Endometrium (tissue), 2 donors: ENCODE data around the gene ABCA4.
"Not testable (repeated sequence)": the region's sequence is repeated elsewhere in the genome, so short reads cannot be mapped to it uniquely, and the experiment has no call there.

Experiments used
- FAIRE-seq: peaks from 2 replicates; lab custom pipeline; 2012; peaks lifted over from hg19 to GRCh38; lab: Jason Lieb, UNC
- donor health status: control.
- donor health status: control.

The ABCA4 gene

DNA sequence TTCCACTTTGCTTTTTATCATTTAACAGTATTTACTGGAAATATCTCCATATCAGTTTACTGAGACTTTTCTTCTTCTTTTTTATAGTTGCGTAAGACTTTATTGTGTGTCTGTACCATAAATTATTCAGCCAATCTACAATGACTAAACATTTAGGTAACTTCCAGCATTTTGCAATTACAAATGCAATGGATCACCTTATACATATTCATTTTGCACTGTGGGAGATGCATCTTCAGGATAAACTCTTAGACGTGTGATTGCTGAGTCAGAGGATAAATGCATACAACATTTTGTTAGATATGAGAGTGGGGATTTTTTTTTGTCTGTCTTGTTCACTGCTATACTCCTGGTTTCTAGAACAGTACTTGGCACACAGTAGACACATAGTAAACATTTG lies 116.0 kb downstream of the ABCA4 start:
- FAIRE-seq: no peak

DNA sequence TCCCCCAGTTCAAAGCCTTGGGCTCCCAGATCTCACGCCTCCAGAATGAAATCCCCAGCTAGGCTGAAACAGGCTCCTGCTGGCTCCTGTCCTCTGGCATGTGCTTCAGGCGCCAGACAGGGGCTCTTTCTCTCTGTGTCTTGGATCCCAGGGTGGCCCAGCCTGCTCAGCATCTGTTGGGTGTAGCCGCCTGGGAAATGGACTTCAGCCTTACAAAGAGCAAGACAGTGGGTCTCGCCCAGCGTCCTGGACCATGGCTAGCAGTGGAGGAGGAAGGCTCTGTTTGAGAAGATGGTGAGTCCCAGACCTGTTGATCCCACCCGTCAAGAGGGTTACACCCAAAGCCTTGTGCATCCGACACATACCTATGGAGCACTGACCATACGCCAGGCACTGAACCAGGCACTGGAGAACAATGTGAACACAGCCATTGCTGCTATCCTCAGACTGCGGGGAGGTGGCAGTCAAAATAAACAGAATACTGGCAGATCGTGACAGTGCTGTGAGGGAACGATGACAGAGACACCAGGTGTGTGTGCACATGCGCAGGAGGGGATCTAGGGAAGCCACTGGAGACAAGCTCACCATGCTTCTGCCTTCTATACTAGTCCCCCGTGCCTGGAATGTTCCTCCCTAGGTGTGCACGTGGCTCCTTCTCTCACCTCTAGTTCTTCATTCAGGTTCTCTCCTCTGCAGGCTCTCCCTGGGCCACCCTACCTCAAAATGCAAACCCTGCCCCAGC lies 118.7 kb downstream of the ABCA4 start:
- no peak for FAIRE-seq

- no peak for FAIRE-seq
Observed at GRCh38 chr1:94001397-94002045, 119.4 kb downstream of the ABCA4 start.

- no peak for FAIRE-seq
Observed at GRCh38 chr1:94000510-94001282, 120.3 kb downstream of the ABCA4 start.

DNA sequence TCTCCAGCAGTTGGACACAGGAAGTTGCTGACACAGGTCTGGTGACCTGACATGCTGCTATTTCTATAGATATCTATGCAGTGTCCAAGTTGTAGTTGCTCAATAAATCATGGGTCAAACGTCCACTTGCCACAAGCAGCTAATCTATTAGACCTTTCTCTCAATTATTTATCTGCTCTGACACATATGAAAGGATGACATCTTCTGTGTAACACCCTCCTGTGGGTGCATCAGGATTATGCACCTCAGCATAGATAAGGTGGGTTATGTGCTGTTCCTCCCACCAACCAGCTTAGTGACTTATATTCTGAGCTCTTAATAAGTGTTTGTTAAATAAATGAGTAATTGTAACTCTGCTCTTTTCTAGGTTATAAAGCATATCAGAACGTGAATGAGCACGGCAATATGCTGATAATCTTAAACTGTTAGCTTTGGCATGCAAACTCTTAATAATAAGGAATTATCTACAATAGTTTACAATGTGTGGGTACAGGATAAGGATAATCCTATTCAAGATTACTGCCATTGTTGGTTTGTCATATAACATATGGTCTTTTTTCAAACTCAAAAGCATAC lies 121.0 kb downstream of the ABCA4 start:
- no peak for FAIRE-seq

DNA sequence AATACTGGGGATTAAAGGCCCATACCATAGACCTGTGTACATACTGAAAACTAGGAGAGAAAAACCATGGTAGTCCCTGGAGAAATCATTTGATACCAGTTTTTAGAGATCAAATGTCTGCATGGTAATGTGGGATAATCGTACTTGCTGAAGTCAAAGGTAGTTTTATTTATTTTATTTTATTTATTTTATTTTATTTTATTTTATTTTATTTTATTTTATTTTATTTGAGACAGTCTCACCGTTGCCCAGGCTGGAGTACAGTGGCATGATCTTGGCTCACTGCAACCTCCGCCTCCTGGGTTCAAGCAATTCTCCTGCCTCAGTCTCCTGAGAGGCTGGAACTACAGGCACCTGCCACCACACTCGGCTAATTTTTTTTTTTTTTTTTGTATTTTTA lies 122.4 kb downstream of the ABCA4 start:
- not testable (repeated sequence) for FAIRE-seq

GRCh38 chr1:93997756-93998155 lies 123.2 kb downstream of the ABCA4 start:
- FAIRE-seq: no peak

DNA sequence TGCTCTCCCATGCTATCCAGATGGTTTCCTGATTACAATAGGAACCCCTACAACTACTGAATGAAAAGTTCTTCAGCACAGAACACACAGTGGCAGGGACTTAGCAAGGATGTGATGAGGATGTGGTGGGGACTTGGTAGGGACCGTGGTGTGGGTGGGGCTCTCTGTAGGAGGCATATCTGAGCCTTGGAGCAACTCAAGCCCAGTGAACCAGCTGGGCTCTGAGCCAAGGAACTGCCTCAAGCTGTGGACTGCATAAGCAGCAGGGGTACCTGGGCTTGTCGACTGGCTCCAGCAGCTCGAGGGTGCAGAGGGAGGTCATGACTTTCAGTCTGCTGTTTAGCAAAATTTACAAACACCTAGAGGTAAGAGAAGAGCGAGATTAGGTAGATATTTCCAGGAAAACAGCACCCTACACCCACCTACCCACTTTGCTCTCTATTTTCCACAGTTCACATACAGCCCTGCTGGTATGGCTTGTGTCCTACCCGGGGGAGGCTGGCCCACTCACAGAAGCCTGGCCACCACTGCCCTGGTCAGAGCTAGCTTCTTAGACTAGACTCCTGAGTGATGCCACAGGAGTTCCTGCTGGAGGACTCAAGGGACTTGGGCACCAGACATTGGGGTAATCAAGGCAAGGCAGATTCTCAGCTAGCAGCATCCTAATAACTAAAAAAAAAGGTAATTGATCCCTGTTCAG lies 125.0 kb downstream of the ABCA4 start:
- FAIRE-seq: no peak

DNA sequence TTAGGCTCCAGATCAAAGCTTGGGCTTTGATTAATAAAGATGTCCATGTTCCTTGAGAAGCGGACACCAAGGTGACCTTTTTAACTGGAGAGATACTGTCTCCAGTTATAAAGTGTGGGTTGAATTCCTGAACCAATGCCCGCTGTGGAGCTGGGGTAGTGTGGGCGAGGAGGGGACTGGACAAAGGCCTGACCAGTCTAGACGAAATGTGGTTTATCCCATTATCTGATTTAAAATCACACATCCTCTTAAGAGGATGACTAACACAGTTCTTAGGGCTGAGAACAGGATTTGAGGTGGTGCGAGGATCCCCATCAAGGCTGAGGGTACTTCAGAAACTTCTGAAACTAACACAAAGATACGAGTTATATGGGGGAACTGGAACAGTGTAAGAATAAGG lies 127.2 kb downstream of the ABCA4 start:
- no peak for FAIRE-seq

- no peak for FAIRE-seq
Observed at GRCh38 chr1:93992954-93993353, 128.0 kb downstream of the ABCA4 start.

DNA sequence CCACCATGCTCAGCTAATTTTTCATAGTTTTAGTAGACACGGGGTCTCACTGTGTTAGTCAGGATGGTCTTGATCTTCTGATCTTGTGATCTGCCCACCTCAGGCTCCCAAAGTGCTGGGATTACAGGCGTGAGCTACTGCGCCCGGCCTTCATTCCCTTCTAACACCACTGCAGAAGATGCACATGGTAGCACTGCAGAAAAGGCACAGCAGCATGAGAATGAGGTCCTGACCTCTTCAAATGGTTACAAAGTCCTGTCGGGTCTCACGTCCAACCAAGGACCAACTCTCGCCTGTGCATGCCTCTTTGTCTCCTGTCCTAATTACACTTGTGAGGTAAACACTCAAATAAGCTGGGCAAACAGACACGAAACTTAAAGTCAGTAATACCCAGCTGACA lies 128.8 kb downstream of the ABCA4 start:
- FAIRE-seq: no peak

DNA sequence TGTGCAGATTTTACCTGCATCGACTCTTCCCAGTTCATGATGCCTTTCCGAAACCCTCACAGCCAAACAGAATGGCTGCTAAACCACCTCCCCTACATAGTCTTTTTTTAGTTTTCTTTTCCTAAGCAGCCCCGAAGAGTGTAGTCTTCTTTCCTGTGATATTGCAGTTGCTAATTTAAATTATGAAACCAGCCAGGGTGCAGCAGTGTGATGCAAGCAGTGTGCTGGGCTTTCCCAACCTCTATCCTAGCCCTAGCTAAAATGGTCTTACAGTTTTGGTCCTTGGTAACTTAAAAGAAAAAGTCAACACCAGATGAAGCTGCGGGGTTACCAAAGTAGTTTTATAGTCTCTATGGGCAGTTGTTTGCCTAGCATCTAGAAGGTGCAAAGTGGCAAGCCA lies 129.7 kb downstream of the ABCA4 start:
- FAIRE-seq: no peak

DNA sequence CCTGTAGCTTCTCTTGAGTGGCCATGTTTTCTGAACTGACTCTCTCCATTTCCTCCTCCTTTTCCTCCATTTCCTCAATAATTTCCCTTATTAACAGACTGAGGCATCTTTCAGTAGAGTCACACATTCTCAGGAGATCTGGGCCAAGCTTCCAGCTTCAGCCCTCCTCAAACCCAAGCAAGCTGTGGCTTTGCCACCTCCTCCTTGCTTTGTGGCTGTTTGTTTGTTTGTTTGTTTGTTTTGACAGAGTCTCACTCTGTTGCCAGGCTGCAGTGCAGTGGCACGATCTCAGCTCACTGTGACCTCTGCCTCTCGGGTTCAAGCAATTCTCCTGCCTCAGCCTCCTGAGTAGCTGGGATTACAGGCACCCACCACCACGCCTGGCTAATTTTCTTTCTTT lies 130.5 kb downstream of the ABCA4 start:
- FAIRE-seq: not testable (repeated sequence)

DNA sequence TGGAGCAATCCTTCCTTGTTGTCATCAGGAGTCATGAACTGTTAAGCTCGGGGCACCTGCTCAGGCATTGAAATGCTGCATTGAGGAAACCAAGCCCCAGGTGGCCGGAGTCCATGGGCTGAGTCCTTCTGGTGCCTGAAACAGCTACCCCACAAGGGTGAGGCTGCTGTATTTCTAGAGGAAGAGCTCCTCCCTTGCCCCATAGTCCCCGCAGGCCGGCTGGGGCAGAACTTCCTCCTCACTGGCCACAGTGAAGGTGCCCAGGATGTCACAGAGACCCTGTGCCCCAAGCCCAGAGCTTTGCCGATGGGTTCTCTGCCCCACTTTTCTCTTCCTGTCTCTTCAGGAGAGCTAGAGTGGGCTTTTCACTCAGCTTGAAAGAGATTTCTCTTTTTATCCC lies 130.9 kb downstream of the ABCA4 start:
- FAIRE-seq: no peak

GRCh38 chr1:93989601-93990000 lies 131.3 kb downstream of the ABCA4 start:
- FAIRE-seq: no peak

DNA sequence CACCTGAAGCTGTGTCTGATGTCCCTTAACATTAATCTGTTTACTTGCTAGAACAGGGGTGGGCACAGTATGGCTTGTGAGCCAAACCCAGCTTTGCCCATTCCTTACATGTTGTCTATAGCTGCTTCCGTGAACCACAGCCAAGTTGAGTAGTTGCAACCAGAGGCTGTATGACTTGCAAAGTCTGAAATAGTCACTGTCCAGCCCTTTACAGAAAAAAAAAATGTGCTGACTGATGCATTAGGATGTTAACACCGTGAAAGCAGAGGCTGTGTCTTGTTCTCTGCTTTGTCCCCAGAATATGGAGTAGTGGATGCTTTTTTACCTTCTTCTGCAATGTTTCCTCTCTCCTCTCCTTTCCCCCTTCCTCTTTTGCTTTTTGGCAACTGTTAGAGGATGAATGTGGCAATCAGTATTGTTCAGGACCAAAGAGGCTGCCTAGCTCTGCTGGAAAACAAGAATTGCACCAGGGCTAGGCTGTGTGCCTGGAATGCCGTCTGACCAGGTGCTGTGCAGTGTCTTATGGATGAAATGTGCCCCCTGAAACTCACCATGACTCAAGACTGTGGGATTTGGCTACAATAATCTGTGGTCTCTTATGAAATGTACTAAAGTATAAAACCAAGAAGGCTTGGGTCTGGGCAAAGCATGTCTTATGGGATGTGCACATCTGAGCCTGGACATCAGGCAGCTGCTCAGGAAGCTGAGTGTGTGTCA lies 132.2 kb downstream of the ABCA4 start:
- FAIRE-seq: no peak

DNA sequence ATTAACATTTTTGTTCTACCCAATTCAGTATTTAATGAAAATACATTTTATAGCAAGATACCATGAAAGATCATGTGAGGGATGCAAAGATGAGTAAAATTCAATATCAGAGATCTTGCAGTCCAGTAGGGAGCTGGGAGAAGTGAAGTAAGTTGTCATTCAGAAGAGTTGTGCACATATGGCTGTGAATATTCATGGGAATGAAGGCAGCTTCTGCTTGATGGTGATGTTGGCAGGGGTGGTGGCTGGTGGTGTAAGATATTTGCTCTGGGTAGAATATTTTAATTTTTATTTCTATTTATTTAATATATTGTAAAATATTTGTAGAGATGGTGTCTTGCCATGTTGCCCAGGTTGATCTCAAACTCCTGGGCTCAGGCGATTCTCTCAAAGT lies 139.7 kb downstream of the ABCA4 start:
- FAIRE-seq: no peak

DNA sequence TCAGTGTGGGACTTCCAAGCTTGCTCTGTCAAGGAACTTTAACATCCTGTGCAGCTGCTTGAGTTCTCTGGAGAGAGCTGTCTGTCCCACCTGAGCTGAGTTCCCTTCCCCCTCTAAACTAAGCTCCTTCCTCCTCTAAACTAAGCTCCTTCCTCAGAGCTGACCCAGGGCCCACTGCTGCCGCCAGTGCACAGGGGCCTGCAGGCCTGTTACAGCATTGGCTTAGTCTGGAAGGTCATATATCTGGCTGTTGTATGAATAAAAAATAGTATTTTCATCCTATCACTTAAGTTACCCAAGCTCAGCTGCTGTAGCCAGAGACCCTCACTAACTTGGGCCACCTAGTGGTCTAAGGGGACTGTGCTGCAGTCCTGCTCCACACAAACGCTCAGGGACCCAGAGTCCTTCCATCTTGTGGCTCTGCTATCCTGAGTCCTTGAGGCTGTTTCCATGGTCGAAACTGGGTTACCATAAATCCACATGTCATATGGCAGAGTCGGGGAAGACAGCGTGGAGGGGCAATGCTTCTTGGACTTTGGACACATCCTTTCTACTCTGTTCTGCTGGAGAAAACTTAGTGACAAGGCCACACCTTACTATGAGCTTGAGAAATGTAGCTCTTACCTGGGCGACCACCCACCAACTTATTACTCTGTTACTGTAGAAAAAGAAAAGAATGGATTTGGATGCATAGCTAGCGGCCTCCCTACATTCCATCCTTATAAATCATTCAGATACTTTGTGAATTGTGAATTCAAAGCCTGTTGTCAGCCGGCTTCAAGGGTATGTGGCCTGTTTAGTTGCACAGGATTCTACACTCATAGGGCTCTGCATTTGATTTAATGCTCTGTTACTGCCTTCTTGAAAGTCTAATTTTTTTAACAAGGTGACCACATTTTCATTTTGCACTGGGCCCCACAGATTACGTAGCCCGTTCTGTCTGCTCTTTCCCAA lies 140.4 kb downstream of the ABCA4 start:
- no peak for FAIRE-seq

- no peak for FAIRE-seq
Observed at GRCh38 chr1:93979718-93980319, 141.1 kb downstream of the ABCA4 start.
